ENCODE data around the gene NOTCH1.

NOTCH1 gene

GRCh38 chr9:136587145-136587943 is 41.5 kb upstream of the NOTCH1 start:
- ChIA-PET POLR2A (no interaction called here), CTCF (no interaction called here)
- Histone ChIP-seq H3K4me3 (ENCODE audit: low read depth, low read length) (no peak overlapping the region), H3K4me1 (ENCODE audit: control insufficient read depth, insufficient read depth, low read length) (no peaks in the 10 kb centered on the region), H3K36me3 (ENCODE audit: control insufficient read depth in 2 of 2, insufficient read depth in 1 of 2, low read length in 2 of 2) (no peaks in the 10 kb centered on the region), H3K9me3 (ENCODE audit: control insufficient read depth, insufficient read depth, low read depth, low read length) (no peaks in the 10 kb centered on the region), H3K27ac (ENCODE audit: extremely low read depth, low read depth, low read length) (no peak overlapping the region)
- TF ChIP-seq ZNF341 (tag by site-specific recombination; IDR thresholded peaks at IDR 0.05; ENCODE audit: low read depth): peak; percentile 39
- no peak for TF ChIP-seq HOXC10 (CRISPR knock-in tag; IDR thresholded peaks at IDR 0.05)
- peak; percentile 18; the same call in 1 of the 2 replicates for TF ChIP-seq ZBTB8A (tag by site-specific recombination; IDR thresholded peaks at IDR 0.05)
- peak; percentile 81 for TF ChIP-seq ZFHX2 (tag by site-specific recombination; conservative IDR thresholded peaks at IDR 0.05)
- no peak for TF ChIP-seq ZNF221 (tag by site-specific recombination; IDR thresholded peaks at IDR 0.05; ENCODE audit: borderline replicate concordance)
- TF ChIP-seq ZNF660 (tag by site-specific recombination; IDR thresholded peaks at IDR 0.05): no peak
- TF ChIP-seq ZNF548 (tag by site-specific recombination; IDR thresholded peaks at IDR 0.05): no peak
- TF ChIP-seq WT1 (tag by site-specific recombination; IDR thresholded peaks at IDR 0.05): peak; percentile 45; the same call in 1 of the 2 replicates
- TF ChIP-seq ZBTB6 (tag by site-specific recombination; IDR thresholded peaks at IDR 0.05): no peak
- no peak for TF ChIP-seq OSR2 (tag by site-specific recombination; IDR thresholded peaks at IDR 0.05)
- no peak for TF ChIP-seq PRDM10 (tag by site-specific recombination; IDR thresholded peaks at IDR 0.05)
- TF ChIP-seq ZNF398 (tag by site-specific recombination; IDR thresholded peaks at IDR 0.05): no peak
- no peak for TF ChIP-seq ZNF433 (tag by site-specific recombination; IDR thresholded peaks at IDR 0.05; ENCODE audit: low read depth)
- TF ChIP-seq KLF7 (tag by site-specific recombination; IDR thresholded peaks at IDR 0.05; ENCODE audit: borderline replicate concordance): no peak
- no peak for TF ChIP-seq ZXDB (tag by site-specific recombination; IDR thresholded peaks at IDR 0.05)
- no peak for TF ChIP-seq ZNF561 (tag by site-specific recombination; IDR thresholded peaks at IDR 0.05; ENCODE audit: borderline replicate concordance)
- peak; percentile 94 for TF ChIP-seq EGR2 (tag by site-specific recombination; IDR thresholded peaks at IDR 0.05; ENCODE audit: low read depth)
- TF ChIP-seq ZNF792 (tag by site-specific recombination; IDR thresholded peaks at IDR 0.05): no peak
- TF ChIP-seq BCL11B (tag by site-specific recombination; IDR thresholded peaks at IDR 0.05; ENCODE audit: low read depth): no peak
